Bronchial epithelial cell (primary cell): Measurements from ENCODE around the gene DNAH8. TPM values are rescaled to one million over a fixed set of nuclear protein-coding genes. Genes with fewer than 3 reads are reported as not detected.

Source experiments
- DNase-seq: peaks from one replicate; pipeline ENCODE4 v3.0.0-alpha.2; 2010; ENCODE audit warnings: low read depth
- FAIRE-seq: peaks from 2 replicates; lab custom pipeline; 2011; peaks lifted over from hg19 to GRCh38; lab: Jason Lieb, UNC
- H3K27me3 ChIP-seq: 2 replicates; pipeline ENCODE4 v1.5.1; 2011; ENCODE audit warnings: low read length; ENCODE audit not compliant: control insufficient read depth, insufficient read depth
- H3K36me3 ChIP-seq: 2 replicates; pipeline ENCODE4 v1.5.1; 2011; ENCODE audit warnings: low read length; ENCODE audit not compliant: control insufficient read depth, insufficient read depth
- H3K4me3 ChIP-seq: 2 replicates; pipeline ENCODE4 v1.5.1; 2011; ENCODE audit warnings: mild to moderate bottlenecking, low read depth, low read length, control low read depth
- CTCF ChIP-seq: IDR thresholded peaks from 2 replicates; pipeline ENCODE4 v1.5.1; 2011; ENCODE audit warnings: mild to moderate bottlenecking, moderate library complexity, low read length, control low read depth, inconsistent platforms; ENCODE audit not compliant: insufficient read depth, severe bottlenecking
- total RNA-seq: library from RNA; depleted of rRNA; stranded (reverse); fragments of >200 nt; gene quantifications from 2 replicates; pipeline ENCODE4 v1.2.1, GENCODE V29; 2014

The DNAH8 gene
- total RNA-seq, 1 donor from 2014 or later: not detected

GRCh38 chr6:38686270-38687042 lies 28.7 kb upstream of the DNAH8 start:
- Histone ChIP-seq H3K36me3 (peaks cover 6% of the 10 kb centered on the region), H3K27me3 (no peaks in the 10 kb centered on the region), H3K4me3 (no peak overlapping the region)
- TF ChIP-seq CTCF: no peak
- no peak for FAIRE-seq
- no peak for DNase-seq

GRCh38 chr6:38687043-38687353 lies 28.1 kb upstream of the DNAH8 start:
- DNase-seq (no peak), FAIRE-seq (no peak)
- no peak for TF ChIP-seq CTCF
- H3K4me3 ChIP-seq: no peak overlapping the region
- H3K36me3 ChIP-seq: peaks cover 2% of the 10 kb centered on the region
- H3K27me3 ChIP-seq: no peaks in the 10 kb centered on the region

GRCh38 chr6:38687549-38687948 lies 27.6 kb upstream of the DNAH8 start:
- no peak for DNase-seq
- TF ChIP-seq CTCF: no peak
- no peaks in the 10 kb centered on the region for H3K27me3 ChIP-seq
- FAIRE-seq: no peak
- H3K4me3 ChIP-seq: no peak overlapping the region
- peaks cover 2% of the 10 kb centered on the region for H3K36me3 ChIP-seq

GRCh38 chr6:38688579-38689087 lies 26.5 kb upstream of the DNAH8 start:
- no peak for DNase-seq
- no peak for TF ChIP-seq CTCF
- H3K36me3 ChIP-seq: peaks cover 2% of the 10 kb centered on the region
- no peaks in the 10 kb centered on the region for H3K27me3 ChIP-seq
- no peak overlapping the region for H3K4me3 ChIP-seq
- peak; percentile 62 for FAIRE-seq

GRCh38 chr6:38695227-38695900 lies 19.7 kb upstream of the DNAH8 start:
- DNase-seq (no peak), FAIRE-seq (no peak)
- no peak overlapping the region for H3K4me3 ChIP-seq
- TF ChIP-seq CTCF: no peak
- H3K27me3 ChIP-seq: no peaks in the 10 kb centered on the region
- no peaks in the 10 kb centered on the region for H3K36me3 ChIP-seq

GRCh38 chr6:38695933-38696332 lies 19.2 kb upstream of the DNAH8 start:
- FAIRE-seq (no peak), DNase-seq (no peak)

More at GRCh38 chr6:38695933-38696332, 19.2 kb upstream of the DNAH8 start:
- Histone ChIP-seq H3K27me3 (no peaks in the 10 kb centered on the region), H3K36me3 (no peaks in the 10 kb centered on the region), H3K4me3 (no peak overlapping the region)
- TF ChIP-seq CTCF: no peak
